Chondrocyte (in vitro differentiated cells): Measurements from ENCODE around the gene HM13. TPM values are rescaled to one million over a fixed set of nuclear protein-coding genes. Genes with fewer than 3 reads are reported as not detected.
"Not testable (repeated sequence)": the region's sequence is repeated elsewhere in the genome, so short reads cannot be mapped to it uniquely, and the experiment has no call there.

ENCODE experiments used
- DNase-seq: peaks from one replicate; pipeline ENCODE4 v3.0.0; 2021; ENCODE audit warnings: mixed read lengths, low spot score
- H3K27ac Mint-ChIP-seq: one replicate; pipeline ENCODE4 v1.8.0; 2021; ENCODE audit warnings: mild to moderate bottlenecking, moderate library complexity, mixed read lengths; ENCODE audit not compliant: unreplicated experiment
- H3K27me3 Mint-ChIP-seq: 2 replicates; pipeline ENCODE4 v1.8.0; 2021; ENCODE audit warnings: low read depth, mixed read lengths
- H3K36me3 Mint-ChIP-seq: 2 replicates; pipeline ENCODE4 v1.8.0; 2021; ENCODE audit warnings: low read depth, mixed read lengths
- H3K4me1 Mint-ChIP-seq: 2 replicates; pipeline ENCODE4 v1.8.0; 2021; ENCODE audit warnings: low read depth, mild to moderate bottlenecking, mixed read lengths
- H3K4me3 Mint-ChIP-seq: one replicate; pipeline ENCODE4 v1.8.0; 2021; ENCODE audit warnings: mild to moderate bottlenecking, moderate library complexity, mixed read lengths; ENCODE audit not compliant: unreplicated experiment
- H3K9me3 Mint-ChIP-seq: 2 replicates; pipeline ENCODE4 v1.8.0; 2021; ENCODE audit warnings: low read depth, mixed read lengths
- total RNA-seq: library from RNA; stranded (reverse); gene quantifications from 3 replicates; pipeline ENCODE4 v1.2.1, GENCODE V29; 2021
- TF ChIP-seq, protein P1 (sequence below): fragments of 200-600 bp; sonication (generic); IDR thresholded peaks from 2 replicates; pipeline ENCODE4 v1.5.0; 2021; ENCODE audit warnings: antibody characterized with exemption, mild to moderate bottlenecking, moderate library complexity

HM13 gene
- total RNA-seq, 1 donor from 2014 or later = 269 TPM

DNA sequence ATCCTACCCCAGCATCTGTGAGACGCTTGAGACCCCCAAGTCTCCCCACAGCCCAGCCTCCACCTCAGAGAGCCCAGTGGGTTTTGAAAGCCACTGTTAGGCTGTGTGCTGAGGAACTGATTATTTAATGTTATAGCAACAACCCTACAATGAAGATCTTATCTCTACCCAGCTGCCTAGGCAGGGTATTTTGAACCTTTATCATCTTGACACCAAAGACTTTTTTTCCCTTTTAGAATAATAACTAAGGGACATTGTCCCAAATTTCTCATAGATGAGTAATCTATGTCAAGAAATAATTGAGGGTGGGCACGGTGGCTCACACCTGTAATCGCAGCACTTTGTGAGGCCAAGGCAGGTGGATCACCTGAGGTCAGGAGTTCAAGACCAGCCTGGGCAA, 26.2 kb downstream of the HM13 start:
- Mint-ChIP-seq H3K4me3 (no peak overlapping the region), H3K4me1 (peaks cover 31% of the 10 kb centered on the region), H3K36me3 (peaks cover 43% of the 10 kb centered on the region), H3K27ac (no peak overlapping the region), H3K27me3 (no peaks in the 10 kb centered on the region), H3K9me3 (no peaks in the 10 kb centered on the region)
- no peak for DNase-seq
- TF ChIP-seq, protein P1, sequence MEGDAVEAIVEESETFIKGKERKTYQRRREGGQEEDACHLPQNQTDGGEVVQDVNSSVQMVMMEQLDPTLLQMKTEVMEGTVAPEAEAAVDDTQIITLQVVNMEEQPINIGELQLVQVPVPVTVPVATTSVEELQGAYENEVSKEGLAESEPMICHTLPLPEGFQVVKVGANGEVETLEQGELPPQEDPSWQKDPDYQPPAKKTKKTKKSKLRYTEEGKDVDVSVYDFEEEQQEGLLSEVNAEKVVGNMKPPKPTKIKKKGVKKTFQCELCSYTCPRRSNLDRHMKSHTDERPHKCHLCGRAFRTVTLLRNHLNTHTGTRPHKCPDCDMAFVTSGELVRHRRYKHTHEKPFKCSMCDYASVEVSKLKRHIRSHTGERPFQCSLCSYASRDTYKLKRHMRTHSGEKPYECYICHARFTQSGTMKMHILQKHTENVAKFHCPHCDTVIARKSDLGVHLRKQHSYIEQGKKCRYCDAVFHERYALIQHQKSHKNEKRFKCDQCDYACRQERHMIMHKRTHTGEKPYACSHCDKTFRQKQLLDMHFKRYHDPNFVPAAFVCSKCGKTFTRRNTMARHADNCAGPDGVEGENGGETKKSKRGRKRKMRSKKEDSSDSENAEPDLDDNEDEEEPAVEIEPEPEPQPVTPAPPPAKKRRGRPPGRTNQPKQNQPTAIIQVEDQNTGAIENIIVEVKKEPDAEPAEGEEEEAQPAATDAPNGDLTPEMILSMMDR = no peak

DNA sequence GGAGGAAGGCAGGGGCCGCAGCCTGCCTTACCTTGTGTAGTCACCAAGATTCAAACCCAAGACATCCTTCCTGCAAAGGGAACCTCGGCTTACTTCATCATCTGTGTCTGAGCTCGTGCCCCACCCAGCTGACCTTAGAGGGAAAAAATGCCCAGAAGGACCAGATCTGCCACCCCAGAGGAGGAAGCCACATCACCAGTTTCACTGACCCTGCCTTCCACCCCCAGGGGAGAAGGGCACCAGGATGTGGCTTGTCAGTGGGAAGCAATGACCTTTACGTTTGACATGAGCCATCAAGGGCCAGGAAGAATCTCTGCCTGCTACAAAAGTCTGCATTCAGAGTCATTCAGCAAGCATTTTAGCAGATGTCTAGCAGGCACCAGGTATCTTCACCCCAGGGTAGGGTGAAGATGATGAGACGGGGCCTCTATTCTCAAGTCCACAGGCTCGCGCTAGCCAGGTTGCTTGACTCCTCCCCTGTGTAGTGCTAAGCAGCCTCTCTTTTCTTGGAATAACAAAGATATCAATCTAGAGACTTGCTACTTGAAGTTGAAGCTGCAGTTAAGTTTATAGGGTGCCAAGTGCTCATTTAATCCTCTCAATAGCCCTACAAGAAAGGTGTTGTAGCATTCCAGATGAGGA, 28.1 kb downstream of the HM13 start:
- peak overlapping the region; percentile 56 for H3K27ac Mint-ChIP-seq
- H3K9me3 Mint-ChIP-seq = no peaks in the 10 kb centered on the region
- no peak overlapping the region for H3K4me3 Mint-ChIP-seq
- no peak for DNase-seq
- peaks cover 38% of the 10 kb centered on the region for H3K36me3 Mint-ChIP-seq
- TF ChIP-seq, protein P1 = no peak
- peaks cover 41% of the 10 kb centered on the region for H3K4me1 Mint-ChIP-seq
- H3K27me3 Mint-ChIP-seq = no peaks in the 10 kb centered on the region

DNA sequence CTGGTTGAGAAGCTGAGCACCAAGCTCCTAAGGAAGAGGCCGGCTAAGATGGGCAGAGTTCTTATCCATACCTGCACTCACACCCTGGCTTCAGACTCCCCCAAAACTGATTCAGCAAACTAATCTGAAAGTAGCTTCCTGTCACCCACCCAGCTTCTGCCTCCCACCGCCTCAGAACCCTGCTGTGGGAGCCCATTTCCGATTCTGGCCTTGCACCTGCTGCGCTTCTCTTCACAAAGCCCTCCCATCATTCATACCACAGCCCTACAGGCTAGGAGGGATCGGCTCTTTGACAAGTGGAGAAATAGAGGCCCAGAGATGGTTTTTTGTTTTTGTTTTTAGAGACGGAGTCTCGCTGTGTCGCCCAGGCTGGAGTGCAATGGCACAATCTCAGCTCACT, 28.7 kb downstream of the HM13 start:
- no peak overlapping the region for H3K4me3 Mint-ChIP-seq

GRCh38 chr20:31543966-31544598, 29.8 kb downstream of the HM13 start:
- H3K27me3 Mint-ChIP-seq = no peaks in the 10 kb centered on the region
- peaks cover 37% of the 10 kb centered on the region for H3K36me3 Mint-ChIP-seq
- H3K27ac Mint-ChIP-seq = peak overlapping the region; percentile 87
- peaks cover 55% of the 10 kb centered on the region for H3K4me1 Mint-ChIP-seq
- DNase-seq = no peak
- TF ChIP-seq, protein P1 = no peak
- H3K4me3 Mint-ChIP-seq = no peak overlapping the region
- H3K9me3 Mint-ChIP-seq = no peaks in the 10 kb centered on the region

More for the DNA sequence above, 28.7 kb downstream of the HM13 start:
- Mint-ChIP-seq H3K4me1 (peaks cover 45% of the 10 kb centered on the region), H3K27me3 (no peaks in the 10 kb centered on the region), H3K9me3 (no peaks in the 10 kb centered on the region), H3K36me3 (peaks cover 40% of the 10 kb centered on the region), H3K27ac (peak overlapping the region; percentile 56)
- TF ChIP-seq, protein P1 = no peak
- no peak for DNase-seq

DNA sequence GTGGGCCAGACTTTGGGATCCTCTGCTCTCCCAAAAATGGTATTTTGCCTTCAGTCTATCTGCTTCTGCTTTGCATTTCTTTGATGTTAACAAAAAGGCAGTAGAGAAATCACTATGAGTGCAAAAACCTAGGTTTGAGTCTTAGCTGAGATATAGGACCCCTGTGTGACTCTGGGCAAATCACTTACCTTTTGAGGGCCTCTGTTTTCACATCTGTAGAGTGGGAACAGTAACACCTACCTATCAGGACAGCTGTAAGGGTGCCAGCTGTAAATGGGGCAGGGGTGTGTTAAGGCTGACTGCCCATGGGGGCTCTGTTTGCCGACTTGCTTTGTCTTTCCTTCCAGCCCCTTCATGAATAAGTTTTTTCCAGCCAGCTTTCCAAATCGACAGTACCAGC, 30.4 kb downstream of the HM13 start:
- TF ChIP-seq, protein P1 = no peak
- H3K36me3 Mint-ChIP-seq = peaks cover 40% of the 10 kb centered on the region
- H3K27ac Mint-ChIP-seq = peak overlapping the region; percentile 87
- no peaks in the 10 kb centered on the region for H3K27me3 Mint-ChIP-seq
- no peaks in the 10 kb centered on the region for H3K9me3 Mint-ChIP-seq
- no peak overlapping the region for H3K4me3 Mint-ChIP-seq
- H3K4me1 Mint-ChIP-seq = peaks cover 55% of the 10 kb centered on the region
- DNase-seq = no peak

DNA sequence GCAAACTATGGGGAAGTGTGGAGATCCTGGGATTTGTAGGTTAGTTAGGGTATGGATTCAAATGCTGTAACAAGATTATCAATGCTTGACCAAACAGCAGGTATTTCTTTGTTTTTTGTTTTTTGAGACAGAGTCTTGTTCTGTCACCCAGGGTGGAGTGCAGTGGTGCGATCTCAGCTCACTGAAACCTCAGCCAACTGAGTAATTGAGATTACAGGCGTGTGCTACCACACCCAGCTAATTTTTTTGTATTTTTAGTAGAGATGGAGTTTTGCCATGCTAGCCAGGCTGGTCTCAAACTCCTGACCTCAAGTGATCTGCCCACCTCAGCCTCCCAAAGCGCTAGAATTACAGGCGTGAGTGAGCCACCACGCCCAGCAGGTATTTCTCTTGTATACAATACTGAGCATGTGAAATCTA, 31.4 kb downstream of the HM13 start:
- peak overlapping the region; percentile 65 for H3K27ac Mint-ChIP-seq
- DNase-seq, H3K27me3 Mint-ChIP-seq, H3K9me3 Mint-ChIP-seq, H3K4me3 Mint-ChIP-seq: not testable (repeated sequence)
- peaks cover 55% of the 10 kb centered on the region for H3K4me1 Mint-ChIP-seq
- peaks cover 44% of the 10 kb centered on the region for H3K36me3 Mint-ChIP-seq
